ENCODE measurements around the gene FGF22.

Gene FGF22

DNA sequence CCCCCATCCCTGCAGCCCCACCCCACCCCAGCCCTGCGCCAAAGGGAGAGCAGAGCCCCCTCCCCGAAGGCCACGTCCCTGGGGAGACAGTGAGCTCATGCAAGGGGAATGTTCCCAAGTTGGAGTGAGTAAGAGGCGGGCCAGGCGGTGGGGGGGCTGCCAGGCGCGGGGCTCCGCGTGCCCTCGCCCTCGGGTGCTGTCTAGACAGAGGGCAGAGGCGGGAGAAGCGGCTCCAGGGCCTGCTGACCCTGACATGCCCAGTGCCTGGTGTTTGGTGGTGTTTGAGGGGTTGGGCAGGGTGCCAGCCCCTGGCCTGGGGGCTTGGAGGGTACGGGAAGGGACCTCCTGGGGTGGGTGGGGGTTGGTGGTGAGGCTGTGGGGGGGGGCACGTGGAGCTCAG, 37.5 kb downstream of the FGF22 start:
- DNase-seq (ENCODE audit: low spot score) = no peak
- TF ChIP-seq CTCF (IDR thresholded peaks at IDR 0.05; ENCODE audit: borderline replicate concordance, control extremely low read depth, extremely low read depth, insufficient read depth, missing control alignments) = no peak
- in situ Hi-C loops (cut with MboI; ENCODE audit: low sequenced_read_pairs, unreplicated experiment) = no loop called here

DNA sequence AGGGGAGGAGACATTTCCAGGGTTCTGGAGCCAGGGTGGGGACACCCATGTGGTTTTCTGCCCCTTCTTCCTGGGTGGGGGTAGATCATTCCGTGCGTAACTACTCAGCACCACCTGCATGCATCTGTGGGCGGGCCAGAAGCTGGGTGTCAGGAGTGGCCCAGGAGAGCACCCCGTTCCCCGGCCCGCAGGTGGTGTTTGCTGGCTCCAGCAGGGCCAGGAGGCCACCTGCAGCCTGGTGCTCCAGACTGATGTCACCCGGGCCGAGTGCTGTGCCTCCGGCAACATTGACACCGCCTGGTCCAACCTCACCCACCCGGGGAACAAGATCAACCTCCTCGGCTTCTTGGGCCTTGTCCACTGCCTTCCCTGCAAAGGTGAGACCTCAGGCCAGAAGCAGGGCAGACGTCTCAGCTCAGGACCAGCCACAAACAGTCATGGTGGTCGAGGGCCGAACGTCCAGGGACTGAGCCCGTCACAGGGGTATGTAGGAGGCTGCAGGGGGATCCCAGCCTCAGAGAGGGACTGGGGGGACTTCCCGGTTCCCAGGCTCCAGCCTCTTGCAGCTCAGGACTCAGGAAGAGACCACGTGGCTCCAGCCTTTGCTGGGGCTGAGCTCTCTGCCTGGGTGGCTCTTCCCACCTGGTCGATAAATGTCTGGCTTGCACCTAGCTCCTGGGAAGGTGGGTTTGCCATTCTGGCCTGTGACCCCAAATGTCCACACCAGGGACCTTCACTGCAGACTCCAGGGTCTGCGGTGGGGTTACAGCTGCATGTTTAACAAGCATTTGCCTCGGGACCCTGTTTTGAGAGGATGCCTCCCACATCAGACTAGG, 38.1 kb downstream of the FGF22 start:
- DNase-seq (ENCODE audit: low spot score) = no peak
- in situ Hi-C loops (cut with MboI; ENCODE audit: low sequenced_read_pairs, unreplicated experiment) = no loop called here
- TF ChIP-seq CTCF (IDR thresholded peaks at IDR 0.05; ENCODE audit: borderline replicate concordance, control extremely low read depth, extremely low read depth, insufficient read depth, missing control alignments) = no peak

- no peak for DNase-seq (ENCODE audit: low spot score)
- no peak for TF ChIP-seq CTCF (IDR thresholded peaks at IDR 0.05; ENCODE audit: borderline replicate concordance, control extremely low read depth, extremely low read depth, insufficient read depth, missing control alignments)
- in situ Hi-C loops (cut with MboI; ENCODE audit: low sequenced_read_pairs, unreplicated experiment) = no loop called here
Measured at GRCh38 chr19:678791-679388, 39.2 kb downstream of the FGF22 start.

DNA sequence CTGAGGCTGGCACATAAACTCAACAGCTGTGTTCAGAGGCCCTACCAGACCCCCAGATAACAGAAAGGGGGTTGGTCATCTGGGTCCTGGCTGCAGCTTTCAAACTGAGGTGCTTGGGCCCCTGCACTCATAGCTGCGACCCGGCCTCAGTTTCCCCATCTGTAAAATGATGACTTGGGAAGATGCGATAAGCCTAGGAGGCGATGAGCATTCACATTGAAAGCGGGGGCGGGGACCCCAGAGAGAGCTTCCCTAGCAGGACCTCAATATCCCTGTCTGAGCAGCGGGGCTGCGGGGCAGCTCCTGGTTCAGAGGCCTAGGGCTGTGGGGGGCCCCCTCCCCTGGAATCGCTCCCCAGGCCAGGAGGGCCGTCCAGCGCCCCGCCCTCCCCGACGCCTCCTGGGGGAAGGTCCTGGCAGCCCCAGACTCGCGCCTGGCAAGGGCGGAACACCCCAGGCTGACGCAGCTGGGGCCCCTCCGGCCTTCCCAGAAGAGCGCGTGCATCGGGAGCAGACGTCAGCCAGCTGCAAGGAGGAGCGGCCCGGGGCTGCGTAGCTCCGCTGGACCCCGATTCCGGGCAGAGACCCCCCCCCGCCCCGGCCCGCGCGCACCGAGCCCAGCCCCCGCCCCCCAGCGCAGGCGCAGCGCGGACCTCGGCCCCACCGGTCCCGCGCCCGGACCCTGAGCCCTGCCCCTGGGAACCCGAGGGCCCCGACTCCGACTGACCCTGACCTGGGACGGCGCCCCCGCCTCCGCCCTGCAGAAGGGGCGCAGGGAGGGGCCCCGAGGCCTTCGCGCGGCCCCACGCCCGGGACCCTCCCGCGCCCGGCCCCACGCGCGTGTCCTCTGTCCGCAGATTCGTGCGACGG, 40.0 kb downstream of the FGF22 start:
- TF ChIP-seq CTCF (IDR thresholded peaks at IDR 0.05; ENCODE audit: borderline replicate concordance, control extremely low read depth, extremely low read depth, insufficient read depth, missing control alignments) = no peak
- DNase-seq (ENCODE audit: low spot score) = no peak
- in situ Hi-C loops (cut with MboI; ENCODE audit: low sequenced_read_pairs, unreplicated experiment) = no loop called here

DNA sequence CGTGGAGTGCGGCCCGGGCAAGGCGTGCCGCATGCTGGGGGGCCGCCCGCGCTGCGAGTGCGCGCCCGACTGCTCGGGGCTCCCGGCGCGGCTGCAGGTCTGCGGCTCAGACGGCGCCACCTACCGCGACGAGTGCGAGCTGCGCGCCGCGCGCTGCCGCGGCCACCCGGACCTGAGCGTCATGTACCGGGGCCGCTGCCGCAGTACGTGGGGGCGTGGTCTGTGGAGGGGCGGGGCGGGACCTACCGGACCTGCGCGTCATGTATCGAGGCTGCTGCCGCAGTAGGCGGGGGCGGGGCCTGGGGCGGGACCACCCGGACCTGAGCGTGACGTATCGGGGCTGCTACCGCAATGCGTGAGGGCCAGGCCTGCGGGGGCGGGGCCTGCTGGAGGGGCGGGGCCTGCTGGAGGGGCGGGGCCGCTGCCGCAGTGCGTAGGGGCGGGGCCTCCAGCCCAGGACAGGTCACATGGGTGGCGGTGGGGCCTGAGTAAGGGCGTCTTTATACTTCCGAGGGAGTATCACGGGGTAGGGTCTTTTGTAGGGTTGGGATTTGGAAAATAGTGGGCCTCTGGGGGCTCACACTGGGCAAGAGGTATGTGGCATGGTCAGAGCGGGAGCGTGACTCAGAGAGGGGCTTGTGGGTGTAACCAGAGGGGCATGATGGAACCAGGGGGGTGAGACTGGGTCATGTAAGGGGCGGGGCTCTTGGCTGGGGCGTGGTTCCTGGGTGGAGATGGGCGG, 40.8 kb downstream of the FGF22 start:
- in situ Hi-C loops (cut with MboI; ENCODE audit: low sequenced_read_pairs, unreplicated experiment) = no loop called here
- DNase-seq (ENCODE audit: low spot score) = peak; percentile 100

More for the DNA sequence above, 40.8 kb downstream of the FGF22 start:
- peak; percentile 74 for TF ChIP-seq CTCF (IDR thresholded peaks at IDR 0.05; ENCODE audit: borderline replicate concordance, control extremely low read depth, extremely low read depth, insufficient read depth, missing control alignments)
